Fibroblast of villous mesenchyme (primary cell): ENCODE measurements around the gene FHL2. TPM values are rescaled to one million over a fixed set of nuclear protein-coding genes. Genes with fewer than 3 reads are reported as not detected.

ENCODE experiments used
- DNase-seq: peaks from one replicate; pipeline ENCODE4 v3.0.0-alpha.2; 2010; ENCODE audit warnings: low read depth
- H3K4me3 ChIP-seq: 2 replicates; pipeline ENCODE4 v1.5.1; 2011; ENCODE audit warnings: low read depth, mild to moderate bottlenecking, low read length
- CTCF ChIP-seq: IDR thresholded peaks from 2 replicates; pipeline ENCODE4 v1.5.1; 2012; ENCODE audit warnings: low read depth, mild to moderate bottlenecking, low read length; ENCODE audit not compliant: insufficient read depth
- total RNA-seq: library from RNA; depleted of rRNA; stranded (reverse); fragments of >200 nt; gene quantifications from 2 replicates; pipeline ENCODE4 v1.2.3, GENCODE V29; 2012

Gene FHL2
- 343 and 346 TPM in 2 replicates for total RNA-seq

GRCh38 chr2:105398336-105399206 lies at the start of gene FHL2:
FHL2 (minus strand) TSS chr2:105399051; CDS start chr2:105386516, 12,535 bp downstream.
- DNase-seq, result peak; percentile 81
- TF ChIP-seq CTCF, result peak; percentile 49
- H3K4me3 ChIP-seq, result peak within 1 kb of the TSS; percentile 100

- TF ChIP-seq CTCF, result no peak
- H3K4me3 ChIP-seq, result no peak overlapping the region
- DNase-seq, result peak; percentile 34
Observed at GRCh38 chr2:105447476-105447875, 48.6 kb upstream of the FHL2 start.

- TF ChIP-seq CTCF, result no peak
- DNase-seq, result no peak
Observed at GRCh38 chr2:105446501-105446900, 47.6 kb upstream of the FHL2 start.

GRCh38 chr2:105445976-105446375 lies 47.1 kb upstream of the FHL2 start:
- H3K4me3 ChIP-seq, result no peak overlapping the region
- TF ChIP-seq CTCF, result no peak
- DNase-seq, result peak; percentile 32

More at GRCh38 chr2:105446501-105446900, 47.6 kb upstream of the FHL2 start:
- no peak overlapping the region for H3K4me3 ChIP-seq

GRCh38 chr2:105445498-105445897 lies 46.6 kb upstream of the FHL2 start:
- TF ChIP-seq CTCF, result no peak
- H3K4me3 ChIP-seq, result no peak overlapping the region
- DNase-seq, result peak; percentile 10

- peak; percentile 96 for DNase-seq
Observed at GRCh38 chr2:105443617-105444598, 45.1 kb upstream of the FHL2 start.

More at GRCh38 chr2:105443617-105444598, 45.1 kb upstream of the FHL2 start:
- no peak overlapping the region for H3K4me3 ChIP-seq
- TF ChIP-seq CTCF, result peak; percentile 28
